RCC 7860 (cell line): Measurements from ENCODE around the gene SSR2.

Experiments
- DNase-seq: peaks from one replicate; pipeline ENCODE4 v3.0.0-alpha.2; 2015; ENCODE audit warnings: low spot score
- FAIRE-seq: peaks from 2 replicates; lab custom pipeline; 2012; peaks lifted over from hg19 to GRCh38; lab: Jason Lieb, UNC

The SSR2 gene

DNA sequence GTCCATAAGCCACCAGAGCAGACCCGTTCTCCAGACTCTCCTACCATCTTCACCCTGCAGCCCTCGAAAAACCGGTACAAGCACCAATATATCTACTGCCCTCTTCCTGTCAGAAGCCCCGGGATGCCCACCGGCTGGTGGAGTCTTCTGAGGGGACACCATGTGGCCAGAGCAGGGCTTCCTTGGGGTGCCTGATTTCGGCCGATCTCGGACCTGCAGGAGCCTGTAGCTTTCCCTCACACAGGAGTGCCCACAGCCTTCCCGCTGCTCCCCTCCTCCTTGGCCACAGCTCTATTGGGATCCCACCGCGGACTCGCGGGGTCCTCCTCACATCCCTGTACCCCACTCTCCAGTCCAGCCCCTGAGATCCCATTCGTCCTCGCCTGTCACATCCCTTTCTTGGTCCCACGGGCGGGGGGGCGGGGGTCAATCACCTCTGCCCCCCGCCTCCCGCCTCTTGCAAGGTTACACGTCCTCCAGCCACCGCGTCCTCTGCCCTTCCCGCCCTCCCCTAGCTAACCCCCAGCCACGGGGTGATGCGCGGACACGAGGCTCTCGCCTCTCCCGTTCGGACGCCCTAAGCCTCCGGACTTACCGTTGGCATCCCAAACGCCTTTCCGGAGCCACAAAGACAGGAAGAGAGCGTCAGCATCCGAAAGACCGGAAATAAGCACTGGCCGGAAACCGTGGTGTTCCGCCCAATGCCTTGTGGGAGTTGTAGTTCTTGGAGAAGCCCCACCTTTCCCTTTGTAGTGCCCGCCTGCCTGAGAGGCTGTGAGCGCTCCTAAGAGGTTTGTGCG, at the start of gene SSR2:
Gene SSR2, minus strand, starts transcription at position 659 of the 800 bp plus-strand sequence. CDS start 784 bp downstream, outside the sequence.
- FAIRE-seq = peak; percentile 78

DNA sequence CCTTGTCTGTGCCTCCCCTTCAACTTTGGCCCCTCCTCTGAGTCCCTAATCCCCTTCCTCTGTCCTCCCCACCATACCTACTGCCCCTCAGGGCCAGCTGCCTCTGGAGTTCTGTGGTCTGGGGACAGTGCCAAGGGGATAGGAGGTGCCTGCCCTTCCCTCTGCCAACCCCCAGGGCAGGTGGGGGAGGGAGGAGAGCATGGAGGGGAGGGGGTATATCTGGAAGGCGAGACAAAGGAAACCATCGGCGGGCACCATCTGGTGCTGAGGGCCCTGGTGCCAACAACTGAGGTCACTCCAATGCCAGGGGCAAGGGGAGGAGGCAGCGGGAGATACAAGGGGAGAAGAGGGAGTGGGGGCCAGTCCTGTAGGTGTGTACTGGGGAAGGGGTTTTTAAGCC, 49.8 kb upstream of the SSR2 start:
- FAIRE-seq = no peak
- no peak for DNase-seq

More for the DNA sequence above, at the start of gene SSR2:
- peak; percentile 83 for DNase-seq

DNA sequence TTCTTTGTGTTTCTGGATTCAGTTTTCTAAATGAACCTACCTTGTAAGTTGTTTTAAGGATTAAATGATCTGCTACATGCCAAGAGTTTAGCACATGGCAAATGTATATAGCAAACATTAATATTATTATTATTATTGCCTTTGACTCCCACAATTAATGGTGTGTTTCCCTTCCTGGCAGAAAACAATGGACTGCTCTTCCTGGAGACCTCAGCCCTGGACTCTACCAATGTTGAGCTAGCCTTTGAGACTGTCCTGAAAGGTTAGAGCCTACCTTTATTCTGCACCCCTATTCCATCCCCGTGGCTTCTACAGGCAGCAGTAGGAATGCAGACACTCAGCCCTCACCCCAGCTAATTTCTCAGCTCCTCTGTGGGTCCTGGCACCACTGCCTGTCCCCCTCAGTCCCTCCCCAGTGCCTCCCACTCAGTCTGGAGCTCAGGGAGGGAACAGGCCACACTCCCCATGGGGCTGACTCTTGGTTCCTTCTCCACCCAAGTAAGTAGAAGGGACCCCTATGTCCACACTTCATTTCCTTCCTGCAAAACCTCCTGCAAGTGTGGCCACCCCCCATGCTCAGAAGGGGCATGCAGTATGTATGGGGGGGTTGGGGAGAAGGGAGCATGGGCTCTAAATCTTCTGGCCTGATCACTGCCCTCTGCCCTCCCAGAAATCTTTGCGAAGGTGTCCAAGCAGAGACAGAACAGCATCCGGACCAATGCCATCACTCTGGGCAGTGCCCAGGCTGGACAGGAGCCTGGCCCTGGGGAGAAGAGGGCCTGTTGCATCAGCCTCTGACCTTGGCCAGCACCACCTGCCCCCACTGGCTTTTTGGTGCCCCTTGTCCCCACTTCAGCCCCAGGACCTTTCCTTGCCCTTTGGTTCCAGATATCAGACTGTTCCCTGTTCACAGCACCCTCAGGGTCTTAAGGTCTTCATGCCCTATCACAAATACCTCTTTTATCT, 49.0 kb upstream of the SSR2 start:
- no peak for FAIRE-seq
- DNase-seq = no peak

DNA sequence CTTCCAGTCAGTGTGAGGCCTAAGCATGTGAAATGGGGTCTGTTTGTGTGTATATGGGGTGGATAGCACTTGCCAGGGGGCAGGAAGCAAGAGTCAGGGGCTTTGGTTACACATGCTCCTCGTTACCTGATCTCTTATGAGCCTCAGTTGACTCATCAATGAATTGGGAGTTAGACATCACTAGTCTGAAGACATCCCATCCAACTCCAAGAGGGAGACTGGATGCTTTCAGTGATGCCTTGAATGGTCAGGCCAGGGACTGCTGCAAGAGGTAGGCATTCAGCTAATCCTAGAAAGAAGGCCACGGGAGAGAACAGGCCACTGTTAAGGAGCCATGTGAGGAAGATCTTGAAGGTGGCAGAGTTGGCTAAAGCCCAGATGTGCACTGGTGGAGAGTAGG, 46.5 kb upstream of the SSR2 start:
- FAIRE-seq (no peak), DNase-seq (no peak)

DNA sequence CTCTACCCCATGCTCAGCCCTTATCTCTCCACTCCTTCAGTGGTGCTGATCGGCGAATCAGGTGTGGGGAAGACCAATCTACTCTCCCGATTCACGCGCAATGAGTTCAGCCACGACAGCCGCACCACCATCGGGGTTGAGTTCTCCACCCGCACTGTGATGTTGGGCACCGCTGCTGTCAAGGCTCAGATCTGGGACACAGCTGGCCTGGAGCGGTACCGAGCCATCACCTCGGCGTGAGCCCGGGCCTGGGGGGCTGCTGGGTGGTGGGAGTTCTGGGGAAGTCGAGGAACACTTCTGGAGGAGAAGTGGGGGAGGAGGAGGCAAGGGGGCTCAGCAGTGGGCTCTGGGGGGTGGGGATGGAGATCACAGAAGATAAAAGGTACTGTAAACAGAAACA, 45.1 kb upstream of the SSR2 start:
- FAIRE-seq = no peak
- DNase-seq = no peak

DNA sequence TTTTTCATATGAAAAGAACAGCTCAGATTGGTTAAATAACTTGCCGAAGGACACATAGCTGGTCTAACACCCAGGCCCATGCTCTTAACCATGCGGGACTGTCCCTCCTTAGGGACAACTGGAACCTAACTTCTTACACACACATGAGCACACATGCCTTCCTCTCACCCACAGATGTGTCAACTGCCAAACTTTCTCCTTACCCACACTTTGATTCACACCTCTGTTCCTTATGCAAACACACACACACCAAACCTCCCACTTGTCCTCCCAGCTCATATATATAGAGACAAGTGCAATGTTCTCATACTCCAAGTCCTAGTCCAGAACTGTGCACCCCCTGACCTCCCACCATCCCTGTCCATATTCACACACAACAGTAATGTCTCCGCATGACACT, 44.5 kb upstream of the SSR2 start:
- FAIRE-seq = no peak
- no peak for DNase-seq

DNA sequence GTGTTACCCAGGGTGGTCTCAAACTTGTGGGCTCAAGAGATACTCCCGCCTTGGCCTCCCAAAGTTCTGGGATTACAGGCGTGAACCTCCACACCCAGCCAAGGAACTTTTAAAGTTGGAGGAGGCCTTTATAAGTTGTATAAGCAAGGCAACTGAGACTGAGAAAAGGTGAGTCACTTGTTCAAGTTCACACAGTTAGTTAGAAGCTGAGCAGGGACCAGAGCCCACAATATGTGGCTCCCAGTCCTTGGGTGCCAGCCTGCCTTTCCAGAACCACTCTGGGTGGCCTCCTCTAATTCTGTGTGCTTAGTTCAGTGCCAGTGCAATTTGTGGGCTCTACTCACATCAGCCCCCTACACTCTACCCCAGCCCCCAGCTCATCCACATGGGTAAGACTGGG, 43.9 kb upstream of the SSR2 start:
- DNase-seq (no peak), FAIRE-seq (no peak)

DNA sequence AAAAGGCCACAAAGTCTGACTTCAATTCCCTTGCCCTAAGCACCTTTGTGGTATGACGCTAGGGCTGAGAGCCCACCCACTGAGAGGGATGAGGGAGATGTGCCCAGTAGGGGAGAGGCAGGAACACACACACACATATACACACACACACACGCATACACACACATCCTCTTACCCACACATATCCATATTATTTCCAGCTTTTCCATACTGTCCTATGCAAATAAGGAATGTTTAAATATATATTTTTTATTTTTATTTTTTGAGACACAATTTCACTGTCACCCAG, 43.2 kb upstream of the SSR2 start:
- FAIRE-seq (no peak), DNase-seq (no peak)

DNA sequence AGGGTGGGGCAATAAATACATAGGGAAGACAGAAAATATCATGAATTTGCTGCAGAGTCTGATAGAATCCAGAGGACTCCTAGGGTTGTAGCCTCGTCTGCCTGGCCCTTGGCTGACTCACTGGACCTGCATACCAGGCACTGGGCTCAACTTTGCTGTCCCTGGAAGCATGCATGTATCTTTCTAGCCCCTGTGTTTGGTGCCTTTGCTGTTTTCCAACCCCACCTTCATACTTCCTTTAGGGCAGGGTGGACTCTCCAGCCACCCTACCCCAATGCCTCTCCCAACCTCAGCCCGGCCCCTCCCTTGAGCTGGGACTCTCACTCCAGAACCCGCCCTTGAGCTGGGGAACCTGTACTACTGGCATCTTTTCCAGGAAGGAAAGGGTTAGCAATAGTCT, 41.4 kb upstream of the SSR2 start:
- FAIRE-seq (no peak), DNase-seq (no peak)

DNA sequence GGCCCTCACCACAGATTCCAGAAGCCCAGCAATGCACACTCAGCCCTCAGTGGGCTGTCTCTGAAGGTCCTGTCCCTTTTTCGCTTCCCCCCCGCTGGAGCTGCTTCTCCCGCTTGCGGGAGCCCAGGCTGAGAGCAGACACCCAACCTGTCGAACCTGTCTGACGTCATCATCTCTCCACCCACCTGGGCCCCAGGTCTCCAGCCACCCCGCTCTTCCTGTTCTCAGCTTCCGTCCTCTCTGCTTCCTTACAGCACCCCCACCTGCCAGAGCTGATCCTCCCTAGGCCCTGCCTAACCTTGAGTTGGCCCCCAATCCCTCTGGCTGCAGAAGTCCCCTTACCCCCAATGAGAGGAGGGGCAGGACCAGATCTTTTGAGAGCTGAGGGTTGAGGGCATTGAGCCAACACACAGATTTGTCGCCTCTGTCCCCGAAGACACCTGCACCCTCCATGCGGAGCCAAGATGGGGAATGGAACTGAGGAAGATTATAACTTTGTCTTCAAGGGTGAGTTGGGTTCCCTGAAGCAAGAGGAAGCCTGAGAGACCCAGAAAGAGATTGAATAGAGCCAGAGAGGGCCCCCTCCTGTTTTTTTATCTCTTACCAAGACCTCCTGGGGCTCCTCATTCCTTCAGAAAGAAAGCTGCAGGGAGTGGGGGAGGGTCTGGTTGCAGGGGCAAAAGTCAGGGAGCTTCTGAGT, 40.3 kb upstream of the SSR2 start, which contains the start of gene RAB25:
Gene RAB25, plus strand, starts transcription at position 224 of the 700 bp plus-strand sequence. Its CDS starts 241 bp downstream, at position 465.
- FAIRE-seq = no peak
- no peak for DNase-seq

DNA sequence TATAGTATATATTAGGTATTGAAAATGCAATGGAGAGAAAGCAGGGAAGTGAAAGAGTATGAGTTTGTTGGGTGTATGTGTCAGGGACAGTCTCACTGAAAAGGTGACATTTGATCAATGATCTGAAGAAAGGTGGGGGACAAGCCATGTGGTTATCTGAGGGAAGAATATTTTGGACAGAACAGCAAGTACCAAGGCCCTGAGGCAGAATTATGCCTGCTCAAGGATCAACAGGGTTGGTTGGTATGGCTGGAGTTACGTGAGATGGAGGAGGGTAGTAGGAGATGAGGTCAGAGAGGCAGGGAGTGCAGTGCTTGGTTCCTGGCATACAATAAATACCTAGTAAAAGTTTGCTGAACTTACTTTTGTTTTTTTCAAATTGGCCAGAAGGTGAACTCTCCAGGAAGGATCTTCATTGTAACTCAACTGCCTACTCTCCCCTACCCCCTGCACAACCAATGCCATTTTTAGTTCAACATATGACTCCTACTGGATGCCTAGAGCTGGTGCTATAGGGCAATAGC, 35.6 kb upstream of the SSR2 start:
- FAIRE-seq = no peak
- no peak for DNase-seq

DNA sequence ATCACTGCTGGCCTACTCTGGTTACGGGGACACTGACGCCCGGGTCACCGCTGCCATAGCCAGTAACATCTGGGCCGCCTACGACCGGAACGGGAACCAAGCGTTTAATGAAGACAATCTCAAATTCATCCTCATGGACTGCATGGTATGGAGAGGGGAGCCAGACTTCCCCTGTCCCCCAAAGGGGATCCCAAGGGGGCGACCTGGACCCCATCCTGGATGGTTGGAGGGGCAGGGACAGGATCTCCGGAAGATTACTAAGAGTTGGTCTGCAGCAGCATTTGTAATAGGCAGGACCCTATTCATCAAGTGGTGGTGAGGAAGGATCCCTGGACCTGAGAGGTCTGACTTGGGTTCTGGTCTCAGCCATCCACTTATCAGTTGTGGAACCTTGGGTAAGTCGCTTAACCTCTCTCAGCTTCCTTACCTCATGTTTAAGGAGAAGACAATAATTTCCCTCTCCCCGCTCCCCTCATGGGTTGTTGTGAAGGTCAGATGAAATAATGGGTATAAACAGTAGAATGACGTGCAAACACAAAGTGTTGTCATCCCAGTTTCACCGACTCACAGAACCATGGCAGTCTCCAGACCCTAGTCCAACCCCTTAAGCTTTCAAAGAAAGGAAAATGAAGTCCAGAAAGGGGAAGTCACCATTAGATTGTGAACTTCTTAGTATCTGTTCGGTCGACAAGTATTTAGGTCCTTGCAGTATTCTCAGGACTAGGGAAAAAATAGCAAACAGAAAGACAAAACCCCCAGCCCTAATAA, 34.7 kb upstream of the SSR2 start:
- FAIRE-seq = no peak
- DNase-seq = no peak

DNA sequence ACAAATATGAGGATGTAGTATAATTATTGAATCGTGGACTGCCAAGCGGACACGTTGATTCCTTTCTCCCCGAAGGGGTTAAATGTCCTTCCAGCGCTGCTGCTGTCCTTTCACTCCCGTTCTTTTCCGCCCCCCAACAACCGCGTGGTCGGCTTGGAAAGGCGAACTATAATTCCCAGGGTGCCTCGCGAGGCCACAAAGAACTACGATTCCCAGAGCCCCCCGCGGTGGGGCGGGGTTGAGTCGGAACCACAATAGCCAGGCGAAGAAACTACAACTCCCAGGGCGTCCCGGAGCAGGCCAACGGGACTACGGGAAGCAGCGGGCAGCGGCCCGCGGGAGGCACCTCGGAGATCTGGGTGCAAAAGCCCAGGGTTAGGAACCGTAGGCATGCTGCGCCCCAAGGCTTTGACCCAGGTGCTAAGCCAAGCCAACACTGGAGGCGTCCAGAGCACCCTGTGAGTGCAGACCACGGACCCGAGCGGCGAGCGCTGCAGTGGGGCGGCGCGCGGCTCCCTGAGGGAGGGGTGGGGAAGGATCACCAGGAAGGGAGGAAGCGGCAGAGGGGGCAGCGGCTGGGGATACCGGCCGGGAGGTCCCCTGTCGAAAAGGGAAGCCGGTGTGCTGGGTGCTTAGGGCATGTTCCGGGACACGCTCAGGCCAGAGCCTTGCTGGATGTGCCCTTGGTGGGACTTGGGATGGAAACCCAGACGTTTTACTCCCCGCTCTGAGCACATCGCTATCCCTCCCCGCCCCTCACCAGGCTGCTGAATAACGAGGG, 33.9 kb upstream of the SSR2 start, which contains the start of gene LAMTOR2:
Gene LAMTOR2, plus strand, starts transcription at position 283 of the 781 bp plus-strand sequence. Its CDS starts 108 bp downstream, at position 391.
- DNase-seq (peak; percentile 94), FAIRE-seq (peak; percentile 83)

DNA sequence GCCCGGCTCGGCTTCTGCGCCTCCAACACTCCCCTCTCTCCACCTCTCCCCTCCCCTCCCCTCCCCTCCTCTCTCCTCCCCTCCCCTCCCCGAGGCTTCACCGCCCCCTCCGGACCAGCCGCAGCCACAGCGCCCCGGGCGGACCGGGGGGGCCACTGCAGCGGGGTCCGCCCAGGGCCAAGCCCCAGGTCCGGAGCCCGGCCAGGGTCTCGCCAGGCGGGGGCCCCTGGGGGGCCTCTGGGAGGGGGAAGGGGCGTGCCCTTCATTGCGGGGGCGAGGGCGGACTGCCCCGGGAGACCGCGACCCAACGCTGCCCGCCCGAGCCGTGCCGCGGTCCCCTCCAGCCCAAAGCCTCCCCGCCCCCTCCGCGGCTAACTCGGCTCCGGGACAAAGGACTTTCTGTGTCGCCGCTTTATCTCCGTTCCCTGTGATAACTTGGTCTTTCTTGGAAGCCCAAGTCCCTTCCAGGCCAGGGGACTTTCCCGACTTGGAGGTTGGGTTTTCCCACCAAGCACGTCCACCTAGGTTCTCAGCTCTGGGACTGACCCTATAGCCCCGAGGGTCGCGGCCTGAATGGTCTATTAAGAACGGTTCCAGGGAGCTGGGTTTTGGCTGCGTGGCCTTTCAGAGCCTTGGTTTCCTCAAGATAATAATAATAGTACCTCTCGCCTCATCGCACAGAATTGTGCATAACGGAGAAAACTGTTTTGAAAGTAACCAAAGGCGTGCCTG, 33.2 kb upstream of the SSR2 start, which contains the start of gene UBQLN4:
Gene UBQLN4, minus strand, starts transcription at position 31 of the 732 bp plus-strand sequence. CDS start 97 bp downstream, outside the sequence.
- FAIRE-seq (no peak), DNase-seq (peak; percentile 62)

DNA sequence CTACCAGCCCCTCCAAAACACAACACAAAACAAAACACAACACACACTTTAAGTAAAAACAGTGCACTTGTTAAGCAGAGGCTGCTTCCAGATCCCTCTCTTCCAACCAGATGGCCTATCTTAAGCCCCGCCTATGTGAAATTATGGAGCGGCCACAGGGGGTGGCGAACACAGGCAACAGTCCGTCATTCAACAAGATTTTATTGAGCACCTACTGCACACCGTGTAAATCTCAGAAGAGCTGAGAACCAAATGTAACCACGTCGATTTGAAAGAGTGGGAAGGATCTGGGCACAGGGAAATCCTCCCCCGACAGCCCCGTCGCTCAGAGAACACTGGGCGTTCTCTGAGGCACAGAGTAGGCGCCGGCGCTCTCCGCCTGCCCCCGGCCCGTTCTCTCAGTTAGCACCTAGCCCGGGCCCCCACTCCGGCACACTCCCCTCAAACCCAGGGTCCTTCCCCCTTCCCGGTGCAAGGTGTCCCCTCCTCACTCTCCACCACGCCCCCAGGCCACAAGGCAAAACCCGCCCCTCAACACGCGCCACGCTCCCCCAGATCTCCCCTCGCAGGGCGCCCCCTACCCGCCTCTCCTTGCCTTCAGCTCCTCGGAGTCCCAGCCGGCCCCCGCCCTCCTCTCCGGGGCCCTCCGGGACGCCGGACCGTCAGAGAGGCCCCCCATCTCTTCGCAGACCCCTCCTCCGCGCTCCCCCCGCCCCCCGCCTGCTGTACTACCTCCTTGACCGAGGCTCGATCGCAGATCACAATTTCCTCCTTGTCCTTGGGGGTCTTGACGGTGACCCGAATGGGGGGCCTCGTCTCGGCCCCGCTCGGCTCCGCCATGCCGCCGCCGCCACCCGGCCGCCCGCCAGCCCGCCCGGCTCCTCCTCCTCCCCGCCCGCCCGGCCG, 32.4 kb upstream of the SSR2 start:
- DNase-seq (peak; percentile 57), FAIRE-seq (no peak)

DNA sequence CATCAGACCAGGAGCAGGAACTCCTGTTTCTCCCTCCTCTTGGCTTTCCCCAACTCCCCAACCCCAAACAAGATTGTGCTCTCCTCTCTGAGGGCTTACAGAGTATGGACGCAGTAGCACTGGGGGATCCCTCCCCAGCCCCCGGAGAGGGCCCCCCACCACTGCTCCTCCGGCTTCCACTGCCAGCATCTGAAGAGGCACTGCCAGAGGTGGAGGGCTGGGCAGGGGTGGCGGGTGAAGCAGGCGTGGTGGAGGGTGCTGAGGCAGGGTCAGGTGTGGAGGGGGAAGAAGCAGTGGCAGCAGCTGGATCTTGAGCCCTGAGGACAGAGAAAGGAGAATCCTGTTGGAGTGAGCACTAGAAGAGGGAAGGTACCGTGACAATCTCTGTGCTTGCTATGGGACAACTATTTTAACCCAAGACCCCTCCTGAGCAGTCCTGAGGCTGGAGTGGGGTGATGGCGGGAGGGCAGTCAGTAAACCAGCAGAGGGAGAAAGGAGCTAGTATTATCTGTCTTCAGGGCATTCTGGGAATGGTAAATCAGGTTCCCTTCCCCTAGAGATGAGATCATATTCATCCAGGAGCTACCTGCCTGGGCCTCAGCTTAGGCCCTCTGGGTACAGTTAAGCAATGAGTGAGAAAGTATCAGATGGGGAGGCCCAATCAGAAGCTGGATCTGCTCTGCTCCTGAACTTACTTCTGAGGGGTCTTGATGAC, 30.4 kb upstream of the SSR2 start:
- FAIRE-seq (no peak), DNase-seq (no peak)

DNA sequence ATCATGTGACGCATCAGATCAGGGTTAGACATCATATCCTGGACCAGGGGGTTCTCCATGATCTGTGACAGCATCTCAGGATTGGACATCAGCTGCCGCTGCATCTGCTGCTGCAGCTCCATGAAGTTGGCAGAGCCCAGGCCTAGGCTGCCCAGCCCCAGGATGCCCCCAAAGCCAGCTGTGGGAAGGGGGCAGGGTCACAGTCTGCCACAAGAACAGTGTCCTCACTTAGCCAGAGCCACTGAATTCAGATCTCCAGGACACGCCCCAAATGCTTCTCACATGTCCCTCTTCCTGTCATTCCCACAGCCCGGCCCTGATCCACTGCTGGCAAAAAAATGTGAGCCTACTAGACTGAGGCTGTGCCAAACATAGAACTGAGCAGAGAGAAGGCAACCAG, 29.6 kb upstream of the SSR2 start:
- FAIRE-seq (no peak), DNase-seq (no peak)
